C4-2B (cell line): Measurements from ENCODE around the gene KLF7.

Experiments
- CTCF ChIP-seq: fragments of 450-650 bp; conservative IDR thresholded peaks from 2 replicates; pipeline ENCODE4 v1.5.1; 2017; ENCODE audit warnings: mild to moderate bottlenecking
- ZFX ChIP-seq: fragments of 450-650 bp; IDR thresholded peaks from 2 replicates; pipeline ENCODE4 v1.6.1; 2017

GRCh38 chr2:207182911-207183310 is 17.2 kb upstream of the KLF7 start:
- TF ChIP-seq CTCF (no peak), ZFX (no peak)
